Neural cell (in vitro differentiated cells): Measurements from ENCODE around the gene GMDS. TPM values are rescaled to one million over a fixed set of nuclear protein-coding genes. Genes with fewer than 3 reads are reported as not detected.

Experiments
- H2AFZ ChIP-seq: fragments of 200-600, 300-800 bp; sonication (generic), shearing (Covaris generic); 2 replicates; pipeline ENCODE4 v1.6.0; 2014; ENCODE audit warnings: low read depth, mild to moderate bottlenecking, antibody characterized with exemption, low read length, moderate library complexity
- H3F3A ChIP-seq: fragments of 200-600 bp; shearing (Covaris generic); 2 replicates; pipeline ENCODE4 v1.6.1; 2016; ENCODE audit warnings: mild to moderate bottlenecking, moderate library complexity, mixed read lengths, antibody characterized with exemption, low read length; ENCODE audit not compliant: insufficient read depth, poor library complexity, severe bottlenecking
- H3K27ac ChIP-seq: fragments of 200-600, 300-800 bp; sonication (generic), shearing (Covaris generic); 2 replicates; pipeline ENCODE4 v1.5.1; 2014; ENCODE audit warnings: mild to moderate bottlenecking, low read length, moderate library complexity
- H3K27me3 ChIP-seq: fragments of 300-800, 200-600 bp; sonication (generic), shearing (Covaris generic); 2 replicates; pipeline ENCODE4 v1.6.0; 2014; ENCODE audit warnings: mild to moderate bottlenecking, low read depth, low read length, moderate library complexity; ENCODE audit not compliant: insufficient read depth
- H3K36me3 ChIP-seq: fragments of 300-800, 200-600 bp; sonication (generic), shearing (Covaris generic); 2 replicates; pipeline ENCODE4 v1.5.1; 2014; ENCODE audit warnings: mild to moderate bottlenecking, antibody characterized with exemption, low read length, moderate library complexity; ENCODE audit not compliant: insufficient read depth
- H3K4me2 ChIP-seq: fragments of 300-800, 200-600 bp; sonication (generic), shearing (Covaris generic); 2 replicates; pipeline ENCODE4 v1.6.0; 2014; ENCODE audit warnings: mild to moderate bottlenecking, low read length
- H3K4me3 ChIP-seq: fragments of 300-800, 200-600 bp; sonication (generic), shearing (Covaris generic); 2 replicates; pipeline ENCODE4 v1.5.1; 2014; ENCODE audit warnings: mild to moderate bottlenecking, low read length, moderate library complexity
- H3K79me2 ChIP-seq: fragments of 200-600 bp; shearing (Covaris generic); replicated peaks from 2 replicates; pipeline ENCODE4 v1.6.0; 2014; ENCODE audit warnings: mild to moderate bottlenecking, low read length, moderate library complexity; ENCODE audit not compliant: insufficient read depth
- H3K9ac ChIP-seq: fragments of 300-800, 200-600 bp; sonication (generic), shearing (Covaris generic); 2 replicates; pipeline ENCODE4 v1.6.1; 2016; ENCODE audit warnings: mild to moderate bottlenecking, low read length, mixed read lengths
- H3K9me2 ChIP-seq: fragments of 200-600 bp; shearing (Covaris generic); 2 replicates; pipeline ENCODE4 v1.6.1; 2016; ENCODE audit warnings: mild to moderate bottlenecking, low read length, mixed read lengths; ENCODE audit not compliant: insufficient read depth
- H3K9me3 ChIP-seq: fragments of 200-600, 300-800 bp; sonication (generic), shearing (Covaris generic); 2 replicates; pipeline ENCODE4 v1.6.1; 2016; ENCODE audit warnings: mild to moderate bottlenecking, mixed run types, low read length, moderate library complexity, mixed read lengths
- H4K20me1 ChIP-seq: fragments of 200-600 bp; shearing (Covaris generic); 2 replicates; pipeline ENCODE4 v1.6.1; 2016; ENCODE audit warnings: mild to moderate bottlenecking, mixed run types; ENCODE audit not compliant: insufficient read depth
- CTCF ChIP-seq: fragments of 450-650 bp; IDR thresholded peaks from 2 replicates; pipeline ENCODE4 v1.5.1; 2014; ENCODE audit warnings: antibody characterized with exemption, mild to moderate bottlenecking, moderate library complexity; ENCODE audit not compliant: poor library complexity, severe bottlenecking
- EP300 ChIP-seq: fragments of 450-650 bp; conservative IDR thresholded peaks from 2 replicates; pipeline ENCODE4 v1.6.1; 2014; ENCODE audit warnings: antibody characterized with exemption, mild to moderate bottlenecking, moderate library complexity; ENCODE audit not compliant: poor library complexity, severe bottlenecking
- EZH2 ChIP-seq: fragments of 200-600, 300-800 bp; shearing (Covaris generic), sonication (generic); IDR thresholded peaks from 2 replicates; pipeline ENCODE4 v1.6.1; 2014; ENCODE audit warnings: antibody characterized with exemption, low read length, borderline replicate concordance, mild to moderate bottlenecking; ENCODE audit not compliant: insufficient read depth, poor library complexity, severe bottlenecking
- MXI1 ChIP-seq: fragments of 450-650 bp; conservative IDR thresholded peaks from 2 replicates; pipeline ENCODE4 v1.6.1; 2014; ENCODE audit warnings: antibody characterized with exemption, mild to moderate bottlenecking; ENCODE audit not compliant: poor library complexity, severe bottlenecking
- POLR2AphosphoS5 ChIP-seq: IDR thresholded peaks from 2 replicates; pipeline ENCODE4 v1.6.1; 2012
- RAD21 ChIP-seq: fragments of 450-650 bp; conservative IDR thresholded peaks from 2 replicates; pipeline ENCODE4 v1.6.1; 2014; ENCODE audit warnings: antibody characterized with exemption, mild to moderate bottlenecking, moderate library complexity
- REST ChIP-seq: IDR thresholded peaks from 2 replicates; pipeline ENCODE4 v1.6.1; 2012; ENCODE audit warnings: borderline replicate concordance
- SMC3 ChIP-seq: fragments of 450-650 bp; conservative IDR thresholded peaks from 2 replicates; pipeline ENCODE4 v1.6.1; 2014; ENCODE audit warnings: antibody characterized with exemption, mild to moderate bottlenecking, moderate library complexity; ENCODE audit not compliant: poor library complexity
- TAF1 ChIP-seq: IDR thresholded peaks from 2 replicates; pipeline ENCODE4 v1.6.1; 2012; ENCODE audit warnings: low read depth
- polyA plus RNA-seq: library from polyadenylated mRNA; depleted of rRNA; stranded (reverse); fragments of >200 nt; gene quantifications from 2 replicates; pipeline ENCODE4 v1.2.3, GENCODE V29; 2014

GMDS gene
- polyA plus RNA-seq, 1 donor from 2014 or later, result 11.4 TPM

GRCh38 chr6:1910621-1911407, 334.6 kb downstream of the GMDS start:
- Histone ChIP-seq H3F3A (no peaks in the 10 kb centered on the region), H4K20me1 (no peaks in the 10 kb centered on the region), H2AFZ (no peak overlapping the region), H3K9ac (no peak overlapping the region), H3K79me2 (no peaks in the 10 kb centered on the region), H3K4me3 (no peak overlapping the region), H3K27ac (no peak overlapping the region), H3K36me3 (no peaks in the 10 kb centered on the region), H3K9me3 (no peaks in the 10 kb centered on the region), H3K9me2 (no peaks in the 10 kb centered on the region), H3K27me3 (no peaks in the 10 kb centered on the region), H3K4me2 (no peak overlapping the region)
- TF ChIP-seq EP300 (no peak), REST (no peak), SMC3 (no peak), RAD21 (no peak), POLR2AphosphoS5 (no peak), TAF1 (no peak), CTCF (no peak), MXI1 (no peak), EZH2 (no peak)

GRCh38 chr6:1908784-1909183, 336.6 kb downstream of the GMDS start:
- Histone ChIP-seq H3K27me3 (no peaks in the 10 kb centered on the region), H3K9me3 (no peaks in the 10 kb centered on the region), H4K20me1 (no peaks in the 10 kb centered on the region), H3K9ac (no peak overlapping the region), H3F3A (no peaks in the 10 kb centered on the region), H3K4me3 (no peak overlapping the region), H3K36me3 (no peaks in the 10 kb centered on the region), H2AFZ (no peak overlapping the region), H3K27ac (no peak overlapping the region), H3K9me2 (no peaks in the 10 kb centered on the region), H3K79me2 (no peaks in the 10 kb centered on the region), H3K4me2 (no peak overlapping the region)
- no peak for TF ChIP-seq REST
- TF ChIP-seq CTCF, result no peak
- no peak for TF ChIP-seq EP300
- TF ChIP-seq POLR2AphosphoS5, result no peak
- TF ChIP-seq SMC3, result no peak
- no peak for TF ChIP-seq MXI1
- no peak for TF ChIP-seq RAD21
- no peak for TF ChIP-seq EZH2
- no peak for TF ChIP-seq TAF1
